ENCODE measurements around the gene STAM2.

- TF ChIP-seq CTCF (IDR thresholded peaks at IDR 0.05; ENCODE audit: poor library complexity) (no peak), EZH2 (IDR thresholded peaks at IDR 0.05; ENCODE audit: borderline replicate concordance) (no peak)
Measured at GRCh38 chr2:152103271-152103670, 72.3 kb downstream of the STAM2 start.

All from hepatocyte (in vitro differentiated cells).